T-helper 1 cell treated with Interleukin-12 subunit alpha and Interleukin-12 subunit beta and Interleukin-4 antibody, amounts not matched to agents 30 ng/mL and 1 ng/mL, for 36 hours (primary cell): ENCODE data around the gene STMP1. TPM values are rescaled to one million over a fixed set of nuclear protein-coding genes. Genes with fewer than 3 reads are reported as not detected.
"Not testable (repeated sequence)": the region's sequence is repeated elsewhere in the genome, so short reads cannot be mapped to it uniquely, and the experiment has no call there.

ENCODE experiments used
- intact Hi-C: fragments of 100-400 bp; cut with micrococcal nuclease; formaldehyde crosslinking; loops from one replicate; pipeline ENCODE4 v1.15.1; 2024
- total RNA-seq: library from RNA; stranded (reverse); gene quantifications from 2 replicates; pipeline ENCODE4 v1.2.3, GENCODE V29; 2022

STMP1 gene
- total RNA-seq, 1 donor from 2014 or later, result 24.1 TPM

- intact Hi-C loops, result no loop called here
Measured at GRCh38 chr7:135692055-135692454, 29.7 kb downstream of the STMP1 start.

GRCh38 chr7:135692606-135693005, 30.3 kb downstream of the STMP1 start:
- intact Hi-C loops, result not testable (repeated sequence)

- intact Hi-C loops, result no loop called here
Measured at GRCh38 chr7:135693558-135693957, 31.2 kb downstream of the STMP1 start.

GRCh38 chr7:135697276-135698049, 35.1 kb downstream of the STMP1 start:
- intact Hi-C loops, result no loop called here

GRCh38 chr7:135704074-135704473, 41.8 kb downstream of the STMP1 start:
- intact Hi-C loops, result no loop called here

- intact Hi-C loops, result no loop called here
Measured at GRCh38 chr7:135704698-135705097, 42.4 kb downstream of the STMP1 start.

- intact Hi-C loops, result no loop called here
Measured at GRCh38 chr7:135706038-135706742, 43.9 kb downstream of the STMP1 start.

- intact Hi-C loops, result no loop called here
Measured at GRCh38 chr7:135706858-135707569, 44.7 kb downstream of the STMP1 start.

GRCh38 chr7:135707570-135707966, 45.3 kb downstream of the STMP1 start:
- intact Hi-C loops, result no loop called here

- intact Hi-C loops, result no loop called here
Measured at GRCh38 chr7:135708041-135708440, 45.7 kb downstream of the STMP1 start.

- intact Hi-C loops, result no loop called here
Measured at GRCh38 chr7:135709508-135709907, 47.2 kb downstream of the STMP1 start.

- intact Hi-C loops, result loop anchor here (2.0 kb wide), 2 partner anchors 30 to 38 kb away; no protein-coding TSS in a partner anchor
Measured at GRCh38 chr7:135710417-135711138, 48.3 kb downstream of the STMP1 start.

GRCh38 chr7:135711139-135711469, 48.8 kb downstream of the STMP1 start:
- intact Hi-C loops, result loop anchor here (2.0 kb wide), 2 partner anchors 30 to 38 kb away; no protein-coding TSS in a partner anchor

- intact Hi-C loops, result no loop called here
Measured at GRCh38 chr7:135712182-135712782, 50.0 kb downstream of the STMP1 start.

- intact Hi-C loops, result no loop called here
Measured at GRCh38 chr7:135712796-135713195, 50.5 kb downstream of the STMP1 start.

GRCh38 chr7:135713836-135714470, 51.6 kb downstream of the STMP1 start:
- intact Hi-C loops, result no loop called here

GRCh38 chr7:135714534-135715009, 52.3 kb downstream of the STMP1 start:
- intact Hi-C loops, result no loop called here

GRCh38 chr7:135715055-135715522, 52.8 kb downstream of the STMP1 start:
- intact Hi-C loops, result no loop called here

GRCh38 chr7:135715673-135716072, 53.4 kb downstream of the STMP1 start:
- intact Hi-C loops, result no loop called here

GRCh38 chr7:135716677-135717238, 54.4 kb downstream of the STMP1 start:
- intact Hi-C loops, result no loop called here
